ENCODE measurements around the gene HNRNPUL2. TPM values are rescaled to one million over a fixed set of nuclear protein-coding genes. Genes with fewer than 3 reads are reported as not detected.
A peak's percentile ranks its signal among the peaks of the same experiment; 100 is the strongest.

Gene HNRNPUL2
- total RNA-seq, 1 experiment from 2014 or later = 43.5 TPM

DNA sequence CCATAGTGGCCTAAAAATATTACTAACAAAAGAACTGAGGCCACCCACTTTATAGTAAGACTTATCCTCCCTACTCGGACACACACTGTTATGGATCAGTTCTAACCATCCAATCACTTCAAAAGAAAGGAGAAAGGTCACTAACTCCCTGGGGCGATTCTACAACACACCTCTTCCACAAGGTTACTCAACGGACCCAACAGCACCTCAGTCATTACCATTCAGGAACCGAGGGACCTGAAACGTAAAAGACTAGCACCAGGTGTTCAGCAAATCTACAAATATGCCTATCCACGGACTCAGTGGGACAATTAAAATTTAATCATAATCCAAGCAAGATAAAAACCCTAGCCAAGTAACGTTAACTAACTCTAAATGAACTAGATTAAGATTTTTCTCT lies 1.6 kb downstream of the HNRNPUL2 start:
- TF ChIP-seq, protein P1, sequence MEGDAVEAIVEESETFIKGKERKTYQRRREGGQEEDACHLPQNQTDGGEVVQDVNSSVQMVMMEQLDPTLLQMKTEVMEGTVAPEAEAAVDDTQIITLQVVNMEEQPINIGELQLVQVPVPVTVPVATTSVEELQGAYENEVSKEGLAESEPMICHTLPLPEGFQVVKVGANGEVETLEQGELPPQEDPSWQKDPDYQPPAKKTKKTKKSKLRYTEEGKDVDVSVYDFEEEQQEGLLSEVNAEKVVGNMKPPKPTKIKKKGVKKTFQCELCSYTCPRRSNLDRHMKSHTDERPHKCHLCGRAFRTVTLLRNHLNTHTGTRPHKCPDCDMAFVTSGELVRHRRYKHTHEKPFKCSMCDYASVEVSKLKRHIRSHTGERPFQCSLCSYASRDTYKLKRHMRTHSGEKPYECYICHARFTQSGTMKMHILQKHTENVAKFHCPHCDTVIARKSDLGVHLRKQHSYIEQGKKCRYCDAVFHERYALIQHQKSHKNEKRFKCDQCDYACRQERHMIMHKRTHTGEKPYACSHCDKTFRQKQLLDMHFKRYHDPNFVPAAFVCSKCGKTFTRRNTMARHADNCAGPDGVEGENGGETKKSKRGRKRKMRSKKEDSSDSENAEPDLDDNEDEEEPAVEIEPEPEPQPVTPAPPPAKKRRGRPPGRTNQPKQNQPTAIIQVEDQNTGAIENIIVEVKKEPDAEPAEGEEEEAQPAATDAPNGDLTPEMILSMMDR (conservative IDR thresholded peaks at IDR 0.05) = no peak
- H2BK5ac ChIP-seq (ENCODE audit: insufficient read length, low read length) = no peak overlapping the region
- Mint-ChIP-seq H3K36me3 (ENCODE audit: insufficient read depth in 1 of 3, low read depth in 3 of 3) (peaks cover 38 to 55% (median 49%) of the 10 kb centered on the region in 3 experiments), H3K4me3 (peak overlapping the region; percentile 89 to 95), H3K27me3 (ENCODE audit: low read depth) (no peaks in the 10 kb centered on the region), H3K9me3 (no peaks in the 10 kb centered on the region), H3K27ac (peak overlapping the region in 2 of 3 experiments; percentile 67 to 92; a peak in 5 of 7 replicates), H3K4me1 (peaks cover 20 to 27% of the 10 kb centered on the region in 2 experiments)
- H3K4me2 ChIP-seq (ENCODE audit: insufficient read depth, insufficient read length, low read length) = peak overlapping the region; percentile 99
- no peak overlapping the region for H3K4ac ChIP-seq (ENCODE audit: low read depth, low read length)
- no peak overlapping the region for H3K14ac ChIP-seq (ENCODE audit: insufficient read depth, low read length)
- peaks cover 25% of the 10 kb centered on the region for H3K23me2 ChIP-seq (ENCODE audit: insufficient read length, low read depth, low read length, poor library complexity, severe bottlenecking)
- H3K9me3 ChIP-seq (ENCODE audit: control insufficient read depth, low read depth, low read length) = no peaks in the 10 kb centered on the region
- H4K5ac ChIP-seq (ENCODE audit: insufficient read length, low read depth, low read length) = no peak overlapping the region
- H4K91ac ChIP-seq (ENCODE audit: insufficient read length, low read depth, low read length) = no peak overlapping the region
- no peak for DNase-seq
- H3K4me1 ChIP-seq (ENCODE audit: insufficient read depth, low read length) = no peaks in the 10 kb centered on the region
- H4K8ac ChIP-seq (replicated peaks; ENCODE audit: insufficient read length, low read depth, low read length) = no peak overlapping the region
- H3K9ac ChIP-seq (ENCODE audit: extremely low read depth, insufficient read length, low read length) = peak overlapping the region; percentile 94
- H2BK15ac ChIP-seq (ENCODE audit: low read depth, low read length) = no peak overlapping the region
- WGBS (ENCODE audit: extremely low coverage, insufficient read length, low lambda C conversion rate) = no CpG with 5 or more reads among the region's 7 CpGs
- H3K79me1 ChIP-seq (ENCODE audit: insufficient read depth, low read depth, low read length, poor library complexity, severe bottlenecking) = peaks cover 6% of the 10 kb centered on the region
- H3K27me3 ChIP-seq (ENCODE audit: insufficient read depth, low read length) = no peaks in the 10 kb centered on the region
- H2AFZ ChIP-seq (ENCODE audit: low read length) = no peak overlapping the region
- H2BK20ac ChIP-seq (ENCODE audit: low read depth, low read length, poor library complexity, severe bottlenecking) = no peak overlapping the region
- no peak overlapping the region for H2BK120ac ChIP-seq (ENCODE audit: low read depth, low read length, poor library complexity, severe bottlenecking)
- no peak overlapping the region for H3K27ac ChIP-seq (ENCODE audit: insufficient read length, low read depth, low read length)
- H3K56ac ChIP-seq (ENCODE audit: insufficient read length, low read depth, low read length) = no peak overlapping the region
- no peaks in the 10 kb centered on the region for H4K20me1 ChIP-seq (ENCODE audit: control insufficient read depth, insufficient read depth, insufficient read length)
- no peak overlapping the region for H2BK12ac ChIP-seq (ENCODE audit: insufficient read length, low read depth, low read length)
- H3K23ac ChIP-seq (ENCODE audit: insufficient read length, low read depth, low read length) = no peak overlapping the region
- peaks cover 30% of the 10 kb centered on the region for H3K79me2 ChIP-seq (ENCODE audit: insufficient read depth, low read length)
- H3K18ac ChIP-seq (ENCODE audit: insufficient read length, low read depth, low read length) = no peak overlapping the region
- no peak overlapping the region for H2AK5ac ChIP-seq (ENCODE audit: insufficient read length, low read length)
- no peak overlapping the region for H3T11ph ChIP-seq (ENCODE audit: low read length)

Data from H9 (cell line).